HEK293 (cell line): ENCODE data around the gene DMD.

ENCODE experiments used
- MYNN ChIP-seq: fragments of 450-650 bp; formaldehyde crosslinking; IDR thresholded peaks from 2 replicates; pipeline ENCODE4 v1.5.1; 2016; ENCODE audit warnings: missing biosample characterization, missing genetic modification characterization, borderline replicate concordance
- ZNF175 ChIP-seq: fragments of 450-650 bp; formaldehyde crosslinking; IDR thresholded peaks from 2 replicates; pipeline ENCODE4 v1.5.1; 2016; ENCODE audit warnings: missing biosample characterization, missing genetic modification characterization
- ZNF221 ChIP-seq: fragments of 450-650 bp; formaldehyde crosslinking; IDR thresholded peaks from 2 replicates; pipeline ENCODE4 v1.5.1; 2017; ENCODE audit warnings: missing biosample characterization, missing genetic modification characterization, borderline replicate concordance
- ZNF510 ChIP-seq: fragments of 450-650 bp; formaldehyde crosslinking; IDR thresholded peaks from 2 replicates; pipeline ENCODE4 v1.5.1; 2018; ENCODE audit warnings: mild to moderate bottlenecking, missing genetic modification characterization, missing biosample characterization; ENCODE audit not compliant: insufficient replicate concordance
- ZNF660 ChIP-seq: fragments of 450-650 bp; IDR thresholded peaks from 2 replicates; pipeline ENCODE4 v1.5.1; 2018; ENCODE audit warnings: missing biosample characterization, mild to moderate bottlenecking, missing genetic modification characterization
- TF ChIP-seq, protein P1 (sequence below): fragments of 450-650 bp; formaldehyde crosslinking; IDR thresholded peaks from 2 replicates; pipeline ENCODE4 v1.5.1; 2016; ENCODE audit warnings: missing biosample characterization, missing genetic modification characterization
- TF ChIP-seq, protein P2 (sequence below): fragments of 450-650 bp; formaldehyde crosslinking; IDR thresholded peaks from 2 replicates; pipeline ENCODE4 v1.5.1; 2017; ENCODE audit warnings: missing biosample characterization, missing genetic modification characterization
- TF ChIP-seq, protein P3 (sequence below): fragments of 450-650 bp; formaldehyde crosslinking; IDR thresholded peaks from 2 replicates; pipeline ENCODE4 v1.5.1; 2016; ENCODE audit warnings: missing biosample characterization, missing genetic modification characterization
- TF ChIP-seq, protein P4 (sequence below): fragments of 450-650 bp; formaldehyde crosslinking; IDR thresholded peaks from 2 replicates; pipeline ENCODE4 v1.5.1; 2016; ENCODE audit warnings: missing biosample characterization, missing genetic modification characterization
- TF ChIP-seq, protein P5 (sequence below): fragments of 450-650 bp; formaldehyde crosslinking; optimal IDR thresholded peaks from 2 replicates; pipeline ENCODE3; 2016; ENCODE audit warnings: missing biosample characterization, mild to moderate bottlenecking, missing genetic modification characterization

DNA sequence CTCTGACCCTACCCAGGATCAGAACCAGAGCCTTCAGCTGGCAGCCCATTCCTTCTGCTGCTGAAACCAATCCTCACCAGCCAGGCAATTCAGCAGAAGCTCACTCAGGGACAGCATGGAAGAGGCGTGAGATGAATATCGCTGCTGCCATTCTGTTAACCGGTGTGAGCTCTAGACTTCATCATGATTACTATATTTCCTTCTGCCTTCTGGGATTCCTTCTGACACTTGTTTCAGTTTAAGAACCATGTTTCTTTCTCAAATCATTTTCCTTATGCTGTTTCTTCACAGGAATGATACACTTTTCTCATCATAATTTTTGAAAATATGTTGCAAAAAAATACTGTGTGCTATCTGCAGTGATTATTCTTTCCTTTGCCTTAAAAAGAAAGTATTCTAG lies 1666.2 kb downstream of the DMD start:
- TF ChIP-seq, protein P1, sequence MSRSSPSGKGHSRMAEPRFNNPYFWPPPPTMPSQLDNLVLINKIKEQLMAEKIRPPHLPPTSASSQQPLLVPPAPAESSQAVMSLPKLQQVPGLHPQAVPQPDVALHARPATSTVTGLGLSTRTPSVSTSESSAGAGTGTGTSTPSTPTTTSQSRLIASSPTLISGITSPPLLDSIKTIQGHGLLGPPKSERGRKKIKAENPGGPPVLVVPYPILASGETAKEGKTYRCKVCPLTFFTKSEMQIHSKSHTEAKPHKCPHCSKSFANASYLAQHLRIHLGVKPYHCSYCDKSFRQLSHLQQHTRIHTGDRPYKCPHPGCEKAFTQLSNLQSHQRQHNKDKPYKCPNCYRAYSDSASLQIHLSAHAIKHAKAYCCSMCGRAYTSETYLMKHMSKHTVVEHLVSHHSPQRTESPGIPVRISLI (tag by site-specific recombination), result no peak
- no peak for TF ChIP-seq ZNF175 (tag by site-specific recombination)
- TF ChIP-seq, protein P2, sequence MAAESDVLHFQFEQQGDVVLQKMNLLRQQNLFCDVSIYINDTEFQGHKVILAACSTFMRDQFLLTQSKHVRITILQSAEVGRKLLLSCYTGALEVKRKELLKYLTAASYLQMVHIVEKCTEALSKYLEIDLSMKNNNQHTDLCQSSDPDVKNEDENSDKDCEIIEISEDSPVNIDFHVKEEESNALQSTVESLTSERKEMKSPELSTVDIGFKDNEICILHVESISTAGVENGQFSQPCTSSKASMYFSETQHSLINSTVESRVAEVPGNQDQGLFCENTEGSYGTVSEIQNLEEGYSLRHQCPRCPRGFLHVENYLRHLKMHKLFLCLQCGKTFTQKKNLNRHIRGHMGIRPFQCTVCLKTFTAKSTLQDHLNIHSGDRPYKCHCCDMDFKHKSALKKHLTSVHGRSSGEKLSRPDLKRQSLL, result no peak
- TF ChIP-seq, protein P3, sequence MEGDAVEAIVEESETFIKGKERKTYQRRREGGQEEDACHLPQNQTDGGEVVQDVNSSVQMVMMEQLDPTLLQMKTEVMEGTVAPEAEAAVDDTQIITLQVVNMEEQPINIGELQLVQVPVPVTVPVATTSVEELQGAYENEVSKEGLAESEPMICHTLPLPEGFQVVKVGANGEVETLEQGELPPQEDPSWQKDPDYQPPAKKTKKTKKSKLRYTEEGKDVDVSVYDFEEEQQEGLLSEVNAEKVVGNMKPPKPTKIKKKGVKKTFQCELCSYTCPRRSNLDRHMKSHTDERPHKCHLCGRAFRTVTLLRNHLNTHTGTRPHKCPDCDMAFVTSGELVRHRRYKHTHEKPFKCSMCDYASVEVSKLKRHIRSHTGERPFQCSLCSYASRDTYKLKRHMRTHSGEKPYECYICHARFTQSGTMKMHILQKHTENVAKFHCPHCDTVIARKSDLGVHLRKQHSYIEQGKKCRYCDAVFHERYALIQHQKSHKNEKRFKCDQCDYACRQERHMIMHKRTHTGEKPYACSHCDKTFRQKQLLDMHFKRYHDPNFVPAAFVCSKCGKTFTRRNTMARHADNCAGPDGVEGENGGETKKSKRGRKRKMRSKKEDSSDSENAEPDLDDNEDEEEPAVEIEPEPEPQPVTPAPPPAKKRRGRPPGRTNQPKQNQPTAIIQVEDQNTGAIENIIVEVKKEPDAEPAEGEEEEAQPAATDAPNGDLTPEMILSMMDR (tag by site-specific recombination), result no peak
- TF ChIP-seq MYNN (tag by site-specific recombination), result no peak
- no peak for TF ChIP-seq ZNF660
- TF ChIP-seq, protein P4, sequence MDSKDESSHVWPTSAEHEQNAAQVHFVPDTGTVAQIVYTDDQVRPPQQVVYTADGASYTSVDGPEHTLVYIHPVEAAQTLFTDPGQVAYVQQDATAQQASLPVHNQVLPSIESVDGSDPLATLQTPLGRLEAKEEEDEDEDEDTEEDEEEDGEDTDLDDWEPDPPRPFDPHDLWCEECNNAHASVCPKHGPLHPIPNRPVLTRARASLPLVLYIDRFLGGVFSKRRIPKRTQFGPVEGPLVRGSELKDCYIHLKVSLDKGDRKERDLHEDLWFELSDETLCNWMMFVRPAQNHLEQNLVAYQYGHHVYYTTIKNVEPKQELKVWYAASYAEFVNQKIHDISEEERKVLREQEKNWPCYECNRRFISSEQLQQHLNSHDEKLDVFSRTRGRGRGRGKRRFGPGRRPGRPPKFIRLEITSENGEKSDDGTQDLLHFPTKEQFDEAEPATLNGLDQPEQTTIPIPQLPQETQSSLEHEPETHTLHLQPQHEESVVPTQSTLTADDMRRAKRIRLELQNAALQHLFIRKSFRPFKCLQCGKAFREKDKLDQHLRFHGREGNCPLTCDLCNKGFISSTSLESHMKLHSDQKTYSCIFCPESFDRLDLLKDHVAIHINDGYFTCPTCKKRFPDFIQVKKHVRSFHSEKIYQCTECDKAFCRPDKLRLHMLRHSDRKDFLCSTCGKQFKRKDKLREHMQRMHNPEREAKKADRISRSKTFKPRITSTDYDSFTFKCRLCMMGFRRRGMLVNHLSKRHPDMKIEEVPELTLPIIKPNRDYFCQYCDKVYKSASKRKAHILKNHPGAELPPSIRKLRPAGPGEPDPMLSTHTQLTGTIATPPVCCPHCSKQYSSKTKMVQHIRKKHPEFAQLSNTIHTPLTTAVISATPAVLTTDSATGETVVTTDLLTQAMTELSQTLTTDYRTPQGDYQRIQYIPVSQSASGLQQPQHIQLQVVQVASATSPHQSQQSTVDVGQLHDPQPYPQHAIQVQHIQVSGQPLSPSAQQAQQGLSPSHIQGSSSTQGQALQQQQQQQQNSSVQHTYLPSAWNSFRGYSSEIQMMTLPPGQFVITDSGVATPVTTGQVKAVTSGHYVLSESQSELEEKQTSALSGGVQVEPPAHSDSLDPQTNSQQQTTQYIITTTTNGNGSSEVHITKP (tag by site-specific recombination), result no peak
- no peak for TF ChIP-seq ZNF510 (tag by site-specific recombination)
- TF ChIP-seq, protein P5, sequence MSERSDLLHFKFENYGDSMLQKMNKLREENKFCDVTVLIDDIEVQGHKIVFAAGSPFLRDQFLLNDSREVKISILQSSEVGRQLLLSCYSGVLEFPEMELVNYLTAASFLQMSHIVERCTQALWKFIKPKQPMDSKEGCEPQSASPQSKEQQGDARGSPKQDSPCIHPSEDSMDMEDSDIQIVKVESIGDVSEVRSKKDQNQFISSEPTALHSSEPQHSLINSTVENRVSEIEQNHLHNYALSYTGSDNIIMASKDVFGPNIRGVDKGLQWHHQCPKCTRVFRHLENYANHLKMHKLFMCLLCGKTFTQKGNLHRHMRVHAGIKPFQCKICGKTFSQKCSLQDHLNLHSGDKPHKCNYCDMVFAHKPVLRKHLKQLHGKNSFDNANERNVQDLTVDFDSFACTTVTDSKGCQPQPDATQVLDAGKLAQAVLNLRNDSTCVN (tag by site-specific recombination), result no peak
- no peak for TF ChIP-seq ZNF221
